NCI-H2029 (cell line): ENCODE data around the gene NDUFS5.
"Not testable (repeated sequence)": the region's sequence is repeated elsewhere in the genome, so short reads cannot be mapped to it uniquely, and the experiment has no call there.

ENCODE experiments used
- DNase-seq: peaks from one replicate; lab custom pipeline; 2025; lab: John Stamatoyannopoulos, UW

Gene NDUFS5

DNA sequence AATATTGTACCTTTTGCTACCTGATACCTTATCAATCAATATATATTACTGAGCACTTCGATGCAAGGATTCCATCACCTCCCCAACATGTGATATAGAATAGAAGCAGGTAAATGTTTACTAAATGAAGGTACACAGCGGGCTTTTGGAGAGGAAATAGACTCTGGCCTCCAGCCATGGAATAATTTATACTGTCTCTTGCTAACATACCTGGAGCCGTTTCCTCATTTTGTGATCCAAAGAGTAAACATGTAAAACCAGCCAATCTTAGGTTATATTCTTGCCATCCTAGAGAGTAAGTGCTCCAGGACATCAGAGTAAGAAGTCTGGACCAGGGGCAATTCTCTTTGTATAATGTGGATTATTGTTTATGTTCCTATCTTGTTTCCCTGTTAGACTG, 39.4 kb downstream of the NDUFS5 start:
- peak; percentile 95 for DNase-seq

DNA sequence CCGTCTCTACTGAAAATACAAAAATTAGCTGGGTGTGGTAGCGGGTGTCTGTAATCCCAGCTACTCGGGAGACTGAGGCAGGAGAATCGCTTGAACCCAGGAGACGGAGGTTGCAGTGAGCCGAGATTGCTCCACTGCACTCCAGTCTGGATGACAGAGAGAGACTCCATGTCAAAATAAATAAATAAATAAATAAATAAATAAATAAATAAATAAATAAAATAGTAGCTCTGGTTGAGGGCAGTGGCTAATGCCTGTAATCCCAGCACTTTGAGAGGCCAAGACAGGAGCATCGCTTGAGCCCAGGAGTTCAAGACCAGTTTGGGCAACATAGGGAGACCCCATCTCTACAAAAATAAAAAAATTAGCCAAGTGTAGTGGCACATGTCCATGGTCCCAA, 42.1 kb downstream of the NDUFS5 start:
- not testable (repeated sequence) for DNase-seq

GRCh38 chr1:39071557-39071956, 45.4 kb downstream of the NDUFS5 start:
- not testable (repeated sequence) for DNase-seq

DNA sequence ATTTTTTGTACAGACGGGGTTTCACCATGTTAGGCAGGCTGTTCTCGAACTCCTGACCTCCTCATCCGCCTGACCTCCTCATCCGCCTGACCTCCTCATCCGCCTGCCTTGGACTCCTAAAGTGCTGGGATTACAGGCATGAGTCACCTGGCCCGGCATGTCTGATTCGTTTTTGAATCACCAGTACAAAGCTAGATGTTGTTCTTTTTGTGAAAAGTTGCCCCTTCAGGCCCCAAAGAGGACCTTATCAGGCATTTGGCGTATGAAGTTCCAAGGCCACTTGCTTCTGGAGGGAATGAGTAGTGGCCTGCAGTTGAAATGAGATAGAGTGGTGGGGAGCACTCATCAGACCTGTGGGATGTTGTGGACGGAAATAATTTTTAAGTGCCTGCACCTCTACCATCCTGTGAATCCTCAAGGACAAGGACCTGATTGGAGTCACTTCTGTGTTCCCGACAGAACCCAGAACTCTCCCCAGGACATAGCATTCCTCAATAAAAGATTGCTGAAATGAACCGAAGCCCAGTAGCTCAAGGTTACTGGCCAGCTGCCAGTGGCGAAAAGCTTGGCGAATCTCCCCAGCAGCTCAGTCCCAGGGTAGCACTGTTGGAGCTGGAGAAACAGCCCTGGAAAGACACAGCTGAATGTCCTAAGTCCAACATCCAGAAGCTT, 50.1 kb downstream of the NDUFS5 start:
- no peak for DNase-seq

DNA sequence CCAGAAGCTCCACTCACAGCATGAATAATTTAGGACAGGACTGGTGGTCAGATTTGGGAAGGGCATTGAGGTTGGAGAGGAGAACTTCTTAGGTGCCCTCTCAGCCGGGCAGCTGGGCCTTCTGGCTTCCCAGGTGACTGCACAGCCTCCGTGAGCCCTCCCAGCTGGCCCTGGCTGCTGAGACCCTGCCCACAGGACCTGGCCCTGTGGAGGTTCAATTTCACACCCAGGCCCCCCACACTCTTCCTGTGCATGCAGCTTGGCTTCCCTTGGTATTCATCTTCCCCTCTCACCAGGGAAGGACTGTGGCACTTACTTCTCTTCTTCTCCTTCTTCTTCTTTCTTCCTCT, 50.6 kb downstream of the NDUFS5 start:
- no peak for DNase-seq

DNA sequence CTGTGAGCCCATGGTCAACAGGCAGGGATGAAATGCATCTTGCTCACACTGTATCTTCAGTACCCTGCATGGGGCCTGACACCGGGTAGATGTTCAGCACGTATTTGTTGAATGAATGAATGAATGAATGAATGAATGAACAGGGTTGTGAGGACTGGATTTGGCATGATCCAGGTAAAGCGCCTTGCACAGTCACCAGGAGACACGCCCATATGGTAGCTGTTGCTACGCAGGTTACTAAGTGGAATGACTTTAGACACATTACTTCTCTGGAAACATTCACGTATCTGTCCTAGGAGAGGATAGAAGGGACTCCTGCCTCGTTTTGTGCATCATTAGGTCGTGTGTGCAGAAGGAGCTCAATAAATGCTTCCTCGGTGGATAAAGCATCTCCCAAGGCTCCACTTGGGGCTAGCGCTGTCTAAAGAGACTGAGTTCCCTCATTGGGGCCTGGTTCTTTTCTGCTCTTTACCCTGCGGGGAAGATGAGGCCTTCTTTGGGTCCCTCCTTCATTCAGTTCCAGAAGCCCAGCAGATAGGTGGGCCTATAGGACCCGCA, 54.2 kb downstream of the NDUFS5 start:
- no peak for DNase-seq

DNA sequence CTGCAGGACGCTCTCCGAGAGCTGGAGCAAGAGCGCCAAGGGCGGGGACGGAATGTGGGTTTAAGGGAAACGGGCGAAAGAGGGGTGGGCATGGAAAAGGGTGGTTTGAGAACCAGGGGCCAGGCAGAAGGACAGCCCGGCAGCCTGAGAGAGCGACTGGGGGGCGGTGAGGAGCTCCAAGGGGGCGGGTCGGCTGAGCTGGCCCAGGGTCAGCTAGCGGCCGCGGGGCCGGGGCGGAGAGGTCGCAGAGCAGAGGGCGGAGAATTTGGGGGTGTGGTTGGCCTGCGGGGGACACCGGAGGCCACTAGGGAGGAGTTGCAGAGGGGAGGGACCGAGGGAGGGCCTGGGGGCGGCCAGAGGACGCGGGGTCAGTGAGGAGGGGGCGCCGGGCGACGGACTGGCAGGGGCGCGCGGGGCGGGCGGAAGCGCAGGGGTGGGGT, 54.7 kb downstream of the NDUFS5 start:
- DNase-seq = no peak

DNA sequence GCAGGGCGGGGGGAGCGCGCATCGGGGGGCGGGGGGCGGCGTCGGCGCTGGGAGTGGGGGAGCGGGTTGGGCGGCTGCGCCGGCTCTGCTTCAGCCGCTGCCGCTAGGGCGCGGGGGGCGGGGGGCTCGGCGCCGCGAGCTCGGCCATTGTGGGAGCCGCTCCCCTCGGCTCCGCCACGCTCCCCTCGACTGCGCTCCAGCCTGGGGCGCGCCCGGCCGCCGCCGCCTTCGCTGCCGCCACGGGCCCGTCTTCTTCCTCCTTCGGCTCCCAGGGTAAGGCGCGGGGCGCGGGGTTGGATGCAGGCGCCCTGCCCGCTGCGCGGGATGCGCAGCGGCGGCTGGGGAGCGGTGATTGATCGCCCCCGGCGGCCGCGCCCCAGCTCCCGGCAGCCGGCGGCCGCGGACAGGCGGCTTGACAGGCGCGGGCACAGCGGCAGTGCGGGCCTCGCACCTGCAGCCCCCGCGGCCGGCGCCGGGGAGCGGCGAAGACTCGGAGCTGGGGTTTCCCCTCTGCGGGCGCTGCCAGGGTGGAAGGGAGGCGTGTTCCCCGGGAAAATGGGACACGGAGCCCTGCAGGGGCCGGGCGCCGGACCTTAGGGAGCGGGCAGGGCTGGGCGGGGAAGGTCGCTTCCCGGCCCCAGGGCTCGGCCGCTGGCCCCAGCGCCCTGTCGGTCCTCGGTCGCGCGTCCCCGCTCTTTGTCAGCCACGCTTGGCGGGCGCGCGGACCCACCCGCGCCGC, 55.3 kb downstream of the NDUFS5 start:
- DNase-seq = peak; percentile 54

GRCh38 chr1:39082010-39082799, 56.1 kb downstream of the NDUFS5 start:
- no peak for DNase-seq

DNA sequence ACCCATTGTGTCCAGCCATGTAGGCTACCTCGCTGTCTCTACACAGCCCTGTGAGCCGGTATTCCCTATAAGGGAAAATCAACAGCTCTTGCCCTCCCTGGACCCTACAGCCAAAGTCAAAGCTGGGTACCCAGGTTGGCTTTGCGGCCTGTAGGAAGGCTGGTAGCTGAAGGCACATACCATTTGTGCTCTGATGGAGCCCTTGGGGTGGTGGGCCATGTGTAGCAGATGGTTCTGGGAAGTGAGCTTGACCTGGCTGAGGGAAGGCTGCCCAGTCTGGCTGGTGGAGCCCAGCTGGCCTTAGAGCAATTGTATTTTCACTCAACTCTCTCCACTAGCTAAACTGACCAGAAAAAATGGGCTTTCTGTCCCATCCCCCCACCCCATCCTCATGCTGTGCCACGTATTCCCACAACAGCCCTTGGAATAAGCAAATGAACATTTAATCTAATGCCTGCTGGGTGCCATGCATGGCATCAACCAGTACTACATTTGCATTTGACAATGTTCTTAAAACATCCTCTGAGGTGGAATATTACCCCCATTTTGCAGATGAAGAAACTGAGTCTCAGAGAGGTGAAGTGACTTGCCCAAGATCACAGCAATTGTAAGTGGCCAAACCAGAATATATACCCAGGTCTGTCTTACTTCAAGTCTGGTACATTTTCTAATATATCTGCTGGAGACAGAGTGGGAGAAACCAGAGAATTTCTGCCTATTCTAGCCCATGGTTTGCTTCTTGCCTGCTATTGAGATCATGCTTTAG, 56.8 kb downstream of the NDUFS5 start:
- DNase-seq = no peak

DNA sequence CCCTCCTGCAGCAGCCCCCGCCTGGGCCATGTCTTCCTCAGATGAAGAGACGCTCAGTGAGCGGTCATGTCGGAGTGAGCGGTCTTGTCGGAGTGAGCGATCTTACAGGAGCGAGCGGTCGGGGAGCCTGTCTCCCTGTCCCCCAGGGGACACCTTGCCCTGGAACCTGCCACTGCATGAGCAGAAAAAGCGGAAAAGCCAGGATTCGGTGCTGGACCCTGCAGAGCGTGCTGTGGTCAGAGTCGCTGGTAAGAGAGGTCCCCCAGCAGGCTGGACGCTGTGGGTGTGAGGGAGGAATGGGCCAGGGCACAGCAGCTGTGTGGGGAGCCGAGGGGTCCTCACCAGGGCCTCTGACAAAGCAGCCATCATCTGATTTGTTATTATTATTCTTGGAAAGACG, 58.0 kb downstream of the NDUFS5 start:
- DNase-seq = no peak
